Epithelial cell of esophagus (primary cell): ENCODE data around the gene SUPT3H.
"Not testable (repeated sequence)": the region's sequence is repeated elsewhere in the genome, so short reads cannot be mapped to it uniquely, and the experiment has no call there.

Source experiments
- DNase-seq: peaks from one replicate; pipeline ENCODE4 v3.0.0; 2010; ENCODE audit warnings: low read depth
- H3K4me3 ChIP-seq: 2 replicates; pipeline ENCODE4 v1.5.1; 2011; ENCODE audit warnings: mild to moderate bottlenecking, low read length, control low read depth
- TF ChIP-seq, protein P1 (sequence below): IDR thresholded peaks from 2 replicates; pipeline ENCODE4 v1.5.1; 2011; ENCODE audit warnings: low read depth, mild to moderate bottlenecking, low read length, control low read depth, inconsistent platforms; ENCODE audit not compliant: insufficient read depth; ENCODE audit errors: missing control alignments

The SUPT3H gene

GRCh38 chr6:44921798-44922197 lies 455.9 kb downstream of the SUPT3H start:
- DNase-seq, result peak; percentile 9
- H3K4me3 ChIP-seq, result no peak overlapping the region
- TF ChIP-seq, protein P1, sequence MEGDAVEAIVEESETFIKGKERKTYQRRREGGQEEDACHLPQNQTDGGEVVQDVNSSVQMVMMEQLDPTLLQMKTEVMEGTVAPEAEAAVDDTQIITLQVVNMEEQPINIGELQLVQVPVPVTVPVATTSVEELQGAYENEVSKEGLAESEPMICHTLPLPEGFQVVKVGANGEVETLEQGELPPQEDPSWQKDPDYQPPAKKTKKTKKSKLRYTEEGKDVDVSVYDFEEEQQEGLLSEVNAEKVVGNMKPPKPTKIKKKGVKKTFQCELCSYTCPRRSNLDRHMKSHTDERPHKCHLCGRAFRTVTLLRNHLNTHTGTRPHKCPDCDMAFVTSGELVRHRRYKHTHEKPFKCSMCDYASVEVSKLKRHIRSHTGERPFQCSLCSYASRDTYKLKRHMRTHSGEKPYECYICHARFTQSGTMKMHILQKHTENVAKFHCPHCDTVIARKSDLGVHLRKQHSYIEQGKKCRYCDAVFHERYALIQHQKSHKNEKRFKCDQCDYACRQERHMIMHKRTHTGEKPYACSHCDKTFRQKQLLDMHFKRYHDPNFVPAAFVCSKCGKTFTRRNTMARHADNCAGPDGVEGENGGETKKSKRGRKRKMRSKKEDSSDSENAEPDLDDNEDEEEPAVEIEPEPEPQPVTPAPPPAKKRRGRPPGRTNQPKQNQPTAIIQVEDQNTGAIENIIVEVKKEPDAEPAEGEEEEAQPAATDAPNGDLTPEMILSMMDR, result no peak

GRCh38 chr6:44920952-44921491 lies 456.7 kb downstream of the SUPT3H start:
- DNase-seq, result no peak
- no peak overlapping the region for H3K4me3 ChIP-seq
- TF ChIP-seq, protein P1, result no peak

- DNase-seq, result no peak
- H3K4me3 ChIP-seq, result no peak overlapping the region
- TF ChIP-seq, protein P1, result no peak
Observed at GRCh38 chr6:44918671-44919296, 458.9 kb downstream of the SUPT3H start.

GRCh38 chr6:44917430-44917829 lies 460.3 kb downstream of the SUPT3H start:
- DNase-seq, result peak; percentile 75
- TF ChIP-seq, protein P1, result no peak
- no peak overlapping the region for H3K4me3 ChIP-seq

DNA sequence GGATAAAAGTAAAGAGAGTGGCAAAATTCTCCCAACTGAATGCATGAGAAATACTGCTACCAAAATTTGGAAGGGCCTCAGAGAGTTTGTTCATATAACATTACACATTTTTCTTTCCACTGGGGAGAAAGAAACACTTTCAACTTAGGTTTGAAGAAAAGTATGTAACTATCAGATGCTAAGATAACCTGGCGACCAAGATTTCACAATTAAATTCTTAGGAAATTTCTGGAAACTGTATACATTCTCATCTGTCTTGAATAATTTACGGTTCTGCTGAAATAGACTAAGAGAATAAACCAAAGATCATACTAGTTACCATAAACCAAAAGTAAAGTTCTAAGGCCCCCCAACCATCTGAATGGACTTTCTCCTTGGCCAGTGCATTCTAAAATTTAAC lies 462.6 kb downstream of the SUPT3H start:
- no peak for DNase-seq
- H3K4me3 ChIP-seq, result no peak overlapping the region
- TF ChIP-seq, protein P1, result no peak

DNA sequence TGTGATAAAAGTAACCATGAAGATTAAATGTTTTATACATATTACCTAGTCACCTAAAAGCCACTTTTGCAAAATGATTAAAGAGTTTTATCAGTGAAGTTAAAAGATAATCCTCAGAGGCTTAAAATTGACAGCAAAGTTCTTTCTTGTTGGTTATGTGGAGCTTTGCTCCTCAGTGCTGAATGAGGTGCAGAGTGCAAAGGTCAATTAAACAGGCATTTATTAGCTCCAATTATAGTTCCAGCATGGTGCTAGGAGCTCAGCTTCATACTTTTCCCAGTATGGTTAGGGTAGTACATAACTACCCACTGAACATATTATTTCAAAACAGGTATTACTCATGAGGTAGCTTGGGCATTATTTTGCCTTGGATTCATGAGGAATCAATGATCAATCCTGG lies 463.6 kb downstream of the SUPT3H start:
- no peak for DNase-seq
- TF ChIP-seq, protein P1, result no peak
- no peak overlapping the region for H3K4me3 ChIP-seq

- no peak for DNase-seq
- TF ChIP-seq, protein P1, result no peak
- no peak overlapping the region for H3K4me3 ChIP-seq
Observed at GRCh38 chr6:44906761-44907160, 471.0 kb downstream of the SUPT3H start.

DNA sequence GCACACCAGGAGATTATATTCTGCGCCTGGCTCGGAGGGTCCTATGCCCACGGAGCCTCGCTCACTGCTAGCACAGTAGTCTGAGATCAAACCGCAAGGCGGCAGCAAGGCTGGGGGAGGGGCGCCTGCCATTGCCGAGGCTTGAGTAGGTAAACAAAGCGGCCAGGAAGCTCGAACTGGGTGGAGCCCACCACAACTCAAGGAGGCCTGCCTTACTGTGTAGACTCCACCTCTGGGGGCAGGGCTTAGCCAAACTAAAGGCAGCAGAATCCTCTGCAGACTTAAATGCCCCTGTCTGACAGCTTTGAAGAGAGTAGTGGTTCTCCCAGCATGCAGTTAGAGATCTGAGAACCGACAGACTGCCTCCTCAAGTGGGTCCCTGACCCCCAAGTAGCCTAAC lies 477.4 kb downstream of the SUPT3H start:
- not testable (repeated sequence) for H3K4me3 ChIP-seq, DNase-seq
